Fibroblast of villous mesenchyme (primary cell): ENCODE results near the gene PPFIA2. TPM values are rescaled to one million over a fixed set of nuclear protein-coding genes. Genes with fewer than 3 reads are reported as not detected.

ENCODE experiments used
- DNase-seq: peaks from one replicate; pipeline ENCODE4 v3.0.0-alpha.2; 2010; ENCODE audit warnings: low read depth
- H3K4me3 ChIP-seq: 2 replicates; pipeline ENCODE4 v1.5.1; 2011; ENCODE audit warnings: low read depth, mild to moderate bottlenecking, low read length
- total RNA-seq: library from RNA; depleted of rRNA; stranded (reverse); fragments of >200 nt; gene quantifications from 2 replicates; pipeline ENCODE4 v1.2.3, GENCODE V29; 2012
- TF ChIP-seq, protein P1 (sequence below): IDR thresholded peaks from 2 replicates; pipeline ENCODE4 v1.5.1; 2012; ENCODE audit warnings: low read depth, mild to moderate bottlenecking, low read length; ENCODE audit not compliant: insufficient read depth

PPFIA2 gene
- total RNA-seq, 1 donor, result 4.7 TPM

DNA sequence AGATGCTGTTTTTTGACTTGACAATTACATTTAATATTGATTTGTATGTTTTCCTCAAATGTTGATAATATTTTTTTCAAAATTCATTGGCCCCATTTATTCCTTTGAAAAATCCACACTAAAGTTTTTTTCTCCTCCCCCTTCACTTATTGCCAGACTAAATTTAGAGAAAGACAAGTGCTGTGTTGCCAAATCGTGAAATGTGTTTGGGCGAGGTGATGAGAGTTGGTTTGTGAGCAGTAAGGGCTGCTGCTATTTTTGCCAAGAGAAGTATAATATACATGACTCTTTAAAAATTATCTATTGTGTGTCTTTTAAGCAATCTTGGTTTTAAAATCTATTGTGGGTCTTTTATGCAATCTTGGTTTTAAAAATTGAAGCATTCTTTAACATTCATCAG is 188.9 kb downstream of the PPFIA2 start:
- TF ChIP-seq, protein P1, sequence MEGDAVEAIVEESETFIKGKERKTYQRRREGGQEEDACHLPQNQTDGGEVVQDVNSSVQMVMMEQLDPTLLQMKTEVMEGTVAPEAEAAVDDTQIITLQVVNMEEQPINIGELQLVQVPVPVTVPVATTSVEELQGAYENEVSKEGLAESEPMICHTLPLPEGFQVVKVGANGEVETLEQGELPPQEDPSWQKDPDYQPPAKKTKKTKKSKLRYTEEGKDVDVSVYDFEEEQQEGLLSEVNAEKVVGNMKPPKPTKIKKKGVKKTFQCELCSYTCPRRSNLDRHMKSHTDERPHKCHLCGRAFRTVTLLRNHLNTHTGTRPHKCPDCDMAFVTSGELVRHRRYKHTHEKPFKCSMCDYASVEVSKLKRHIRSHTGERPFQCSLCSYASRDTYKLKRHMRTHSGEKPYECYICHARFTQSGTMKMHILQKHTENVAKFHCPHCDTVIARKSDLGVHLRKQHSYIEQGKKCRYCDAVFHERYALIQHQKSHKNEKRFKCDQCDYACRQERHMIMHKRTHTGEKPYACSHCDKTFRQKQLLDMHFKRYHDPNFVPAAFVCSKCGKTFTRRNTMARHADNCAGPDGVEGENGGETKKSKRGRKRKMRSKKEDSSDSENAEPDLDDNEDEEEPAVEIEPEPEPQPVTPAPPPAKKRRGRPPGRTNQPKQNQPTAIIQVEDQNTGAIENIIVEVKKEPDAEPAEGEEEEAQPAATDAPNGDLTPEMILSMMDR, result no peak
- DNase-seq, result no peak
- no peak overlapping the region for H3K4me3 ChIP-seq

DNA sequence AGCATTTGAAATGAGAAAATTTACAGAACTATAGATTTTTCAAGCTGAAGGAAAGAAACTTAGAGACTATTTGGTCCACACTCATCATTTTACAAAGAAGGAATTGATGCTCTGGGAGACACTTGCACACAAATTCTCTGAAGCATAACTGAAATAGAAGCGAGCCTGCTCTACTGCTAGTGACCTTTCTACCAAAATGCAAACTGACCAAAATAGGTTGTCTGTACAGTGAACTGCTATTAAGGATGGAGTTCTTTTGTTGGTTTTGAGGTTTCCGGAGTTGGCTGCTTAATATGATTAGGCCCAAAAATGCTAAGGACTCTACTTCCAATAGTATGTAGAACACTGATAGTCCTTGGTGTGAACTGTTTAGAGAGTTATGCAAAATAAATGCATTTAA is 194.9 kb downstream of the PPFIA2 start:
- no peak overlapping the region for H3K4me3 ChIP-seq
- TF ChIP-seq, protein P1, result no peak
- DNase-seq, result no peak

DNA sequence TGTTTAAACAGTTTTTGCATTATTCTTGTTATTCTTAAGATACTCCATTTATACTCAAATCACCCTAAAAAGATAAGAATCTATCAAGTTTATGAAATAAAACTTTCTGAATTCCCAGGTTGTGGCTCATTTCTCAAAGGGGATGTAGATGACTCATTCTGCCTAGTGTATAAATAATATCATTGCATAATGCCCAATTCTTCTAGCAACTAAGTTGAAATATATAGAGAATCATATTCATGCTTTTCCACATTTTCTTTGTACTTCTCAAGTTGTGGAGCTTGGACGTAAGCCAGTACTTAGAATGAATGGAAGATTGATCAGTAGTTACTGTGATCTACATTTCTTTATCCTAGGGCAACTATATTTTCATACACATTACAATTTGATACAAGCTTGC is 201.1 kb downstream of the PPFIA2 start:
- TF ChIP-seq, protein P1, result no peak
- no peak overlapping the region for H3K4me3 ChIP-seq
- DNase-seq, result peak; percentile 47

DNA sequence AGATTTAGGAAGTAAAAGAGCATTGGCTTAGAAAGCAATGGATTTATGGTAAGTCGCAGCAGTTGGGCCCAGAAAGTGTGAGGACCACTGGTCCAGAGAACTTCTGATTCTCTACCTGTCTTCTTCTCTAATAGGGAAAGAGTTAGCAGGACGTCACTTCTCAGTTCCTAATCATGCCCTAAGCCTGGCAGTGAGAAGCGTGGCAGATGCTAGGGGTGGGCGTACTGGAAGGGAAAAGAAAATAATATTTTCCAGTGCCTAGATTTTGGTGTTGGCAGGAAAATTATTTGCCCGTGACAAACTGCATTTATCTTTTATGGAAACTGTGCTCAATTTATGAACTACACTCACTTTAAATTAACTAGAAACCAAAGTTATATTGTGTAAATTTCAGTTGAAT is 212.3 kb downstream of the PPFIA2 start:
- DNase-seq, result no peak
- no peak overlapping the region for H3K4me3 ChIP-seq
- TF ChIP-seq, protein P1, result no peak

DNA sequence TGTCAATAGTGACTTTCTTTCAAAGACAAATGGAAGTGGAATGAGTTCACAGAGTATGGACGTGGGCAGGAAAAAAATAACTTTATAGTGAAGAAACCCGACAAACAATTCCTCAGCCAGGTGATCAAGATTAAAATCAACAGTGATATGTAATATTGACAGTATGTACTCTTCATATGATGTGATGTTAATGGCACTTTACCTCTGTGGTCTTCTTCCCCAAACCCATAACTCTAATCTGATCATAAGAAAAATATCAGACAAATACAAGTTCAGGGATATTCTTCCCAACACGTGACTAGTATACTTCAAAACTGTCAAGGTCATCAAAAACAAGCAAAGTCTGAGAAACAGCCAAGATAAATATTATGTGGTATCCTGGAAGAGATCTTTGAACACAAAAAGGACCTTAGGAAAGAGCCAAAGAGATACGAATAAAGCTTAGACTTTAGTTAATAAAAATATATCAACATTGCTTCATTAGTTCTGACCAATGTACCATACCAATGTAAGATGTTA is 215.5 kb downstream of the PPFIA2 start:
- TF ChIP-seq, protein P1, result no peak
- no peak overlapping the region for H3K4me3 ChIP-seq
- DNase-seq, result no peak

DNA sequence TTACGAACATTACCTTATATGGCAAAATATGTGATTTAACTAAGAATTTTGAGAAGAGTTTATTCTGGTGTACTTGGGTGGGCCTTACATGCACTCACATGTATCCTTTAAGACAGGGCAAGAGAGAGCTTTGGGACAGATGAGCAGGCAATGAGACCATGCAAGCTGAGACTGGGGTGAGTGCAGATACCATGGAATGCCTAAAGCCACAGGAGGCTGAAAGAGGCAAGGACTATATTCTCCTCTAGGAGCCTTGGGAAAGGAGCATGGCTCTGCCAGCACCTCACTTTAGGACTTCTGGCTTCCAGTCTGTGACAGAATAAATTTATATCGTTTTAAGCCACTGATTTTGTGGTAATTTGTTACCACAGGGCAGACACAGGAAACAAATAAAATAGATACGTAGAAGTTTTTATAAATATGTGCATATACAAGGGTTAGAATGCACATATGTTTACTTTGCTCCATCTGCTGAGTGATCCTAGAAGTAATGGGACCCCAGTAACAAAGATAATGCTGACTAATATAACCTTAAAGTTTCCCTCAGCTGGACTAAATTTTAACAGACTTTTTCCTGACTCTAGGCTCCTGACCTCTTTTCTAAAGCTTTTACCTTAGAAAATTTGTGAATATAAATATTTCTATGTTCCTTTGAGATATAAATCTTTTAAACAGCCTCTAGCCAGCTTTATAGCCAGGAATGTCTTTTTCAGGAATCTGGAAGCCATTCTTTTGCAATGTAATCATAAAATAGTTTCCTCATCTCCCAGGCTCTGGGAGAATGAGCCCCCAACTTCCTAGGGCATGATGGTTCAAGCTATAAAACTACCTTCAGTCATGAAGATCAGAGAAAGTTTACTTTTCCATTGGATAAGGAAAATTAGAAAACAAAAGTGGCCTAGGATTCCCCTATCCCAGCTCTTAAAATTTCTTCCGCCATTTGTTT is 216.8 kb downstream of the PPFIA2 start:
- no peak overlapping the region for H3K4me3 ChIP-seq
- peak; percentile 55 for DNase-seq
- TF ChIP-seq, protein P1, result no peak
